ENCODE results near the gene BLVRA.
"Not testable (repeated sequence)": the region's sequence is repeated elsewhere in the genome, so short reads cannot be mapped to it uniquely, and the experiment has no call there.

BLVRA gene

DNA sequence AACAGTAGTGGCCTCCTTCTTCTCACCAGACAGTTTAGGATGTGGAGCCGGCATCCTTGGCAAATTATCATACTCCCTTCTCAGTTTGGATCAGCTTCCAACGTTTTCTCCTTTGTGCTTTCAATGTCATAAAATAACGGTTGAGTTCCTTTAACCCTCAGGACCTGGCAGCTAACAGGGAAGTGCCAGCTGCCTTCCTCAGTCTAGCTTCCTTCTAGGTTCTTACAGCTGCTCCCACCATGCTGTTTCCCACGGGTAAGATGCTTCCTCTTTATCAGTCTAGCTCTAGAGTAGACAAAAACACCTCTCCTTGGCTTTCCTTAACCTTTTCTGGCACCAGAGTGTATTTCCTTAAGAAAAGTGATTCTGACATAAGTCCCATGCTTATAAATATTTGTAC lies 33.2 kb downstream of the BLVRA start:
- no peak for DNase-seq (ENCODE audit: low read depth)
- TF ChIP-seq, protein P1, sequence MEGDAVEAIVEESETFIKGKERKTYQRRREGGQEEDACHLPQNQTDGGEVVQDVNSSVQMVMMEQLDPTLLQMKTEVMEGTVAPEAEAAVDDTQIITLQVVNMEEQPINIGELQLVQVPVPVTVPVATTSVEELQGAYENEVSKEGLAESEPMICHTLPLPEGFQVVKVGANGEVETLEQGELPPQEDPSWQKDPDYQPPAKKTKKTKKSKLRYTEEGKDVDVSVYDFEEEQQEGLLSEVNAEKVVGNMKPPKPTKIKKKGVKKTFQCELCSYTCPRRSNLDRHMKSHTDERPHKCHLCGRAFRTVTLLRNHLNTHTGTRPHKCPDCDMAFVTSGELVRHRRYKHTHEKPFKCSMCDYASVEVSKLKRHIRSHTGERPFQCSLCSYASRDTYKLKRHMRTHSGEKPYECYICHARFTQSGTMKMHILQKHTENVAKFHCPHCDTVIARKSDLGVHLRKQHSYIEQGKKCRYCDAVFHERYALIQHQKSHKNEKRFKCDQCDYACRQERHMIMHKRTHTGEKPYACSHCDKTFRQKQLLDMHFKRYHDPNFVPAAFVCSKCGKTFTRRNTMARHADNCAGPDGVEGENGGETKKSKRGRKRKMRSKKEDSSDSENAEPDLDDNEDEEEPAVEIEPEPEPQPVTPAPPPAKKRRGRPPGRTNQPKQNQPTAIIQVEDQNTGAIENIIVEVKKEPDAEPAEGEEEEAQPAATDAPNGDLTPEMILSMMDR (IDR thresholded peaks at IDR 0.05; ENCODE audit: low read depth, low read length, missing control alignments), result no peak
- H3K4me3 ChIP-seq (ENCODE audit: low read depth, low read length), result no peak overlapping the region

DNA sequence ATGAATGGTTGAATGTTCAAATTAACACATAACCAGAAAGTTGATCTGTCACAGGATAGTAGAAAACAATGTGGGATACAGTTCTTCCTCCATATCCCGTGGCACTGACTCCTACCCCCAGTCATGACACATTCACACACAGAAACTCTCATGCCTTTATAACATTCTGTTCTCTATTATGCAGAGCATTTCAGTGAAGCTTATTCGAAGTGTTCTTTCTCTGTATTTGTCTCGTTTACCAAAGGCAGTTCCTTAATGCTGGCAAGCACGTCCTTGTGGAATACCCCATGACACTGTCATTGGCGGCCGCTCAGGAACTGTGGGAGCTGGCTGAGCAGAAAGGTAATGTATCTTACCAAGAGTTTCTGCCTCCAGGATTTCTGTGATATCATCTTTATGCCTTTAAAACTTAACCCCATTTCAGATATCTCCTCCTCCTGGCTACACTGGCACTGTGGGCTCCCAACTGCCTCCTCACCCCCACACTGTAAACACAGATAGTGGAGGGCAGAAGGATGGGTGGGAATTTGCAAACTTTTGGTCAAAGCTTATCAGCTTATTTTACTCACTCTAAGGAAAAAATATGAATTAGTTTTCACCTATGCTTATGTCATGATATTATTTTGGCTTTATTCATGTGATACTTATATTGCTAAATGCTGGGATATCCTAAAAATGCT lies 34.1 kb downstream of the BLVRA start:
- H3K4me3 ChIP-seq (ENCODE audit: low read depth, low read length), result no peak overlapping the region
- TF ChIP-seq, protein P1 (IDR thresholded peaks at IDR 0.05; ENCODE audit: low read depth, low read length, missing control alignments), result no peak
- DNase-seq (ENCODE audit: low read depth), result no peak

- no peak for DNase-seq (ENCODE audit: low read depth)
- TF ChIP-seq, protein P1 (IDR thresholded peaks at IDR 0.05; ENCODE audit: low read depth, low read length, missing control alignments), result peak; percentile 31
- no peak overlapping the region for H3K4me3 ChIP-seq (ENCODE audit: low read depth, low read length)
These were observed 41.1 kb downstream of the BLVRA start for GRCh38 chr7:43799605-43800004.

- H3K4me3 ChIP-seq (ENCODE audit: low read depth, low read length), result no peak overlapping the region
- TF ChIP-seq, protein P1 (IDR thresholded peaks at IDR 0.05; ENCODE audit: low read depth, low read length, missing control alignments), result no peak
- no peak for DNase-seq (ENCODE audit: low read depth)
These were observed 45.4 kb downstream of the BLVRA start for GRCh38 chr7:43803865-43804264.

GRCh38 chr7:43808410-43808809 lies 49.9 kb downstream of the BLVRA start:
- DNase-seq (ENCODE audit: low read depth), result no peak
- TF ChIP-seq, protein P1 (IDR thresholded peaks at IDR 0.05; ENCODE audit: low read depth, low read length, missing control alignments), result no peak
- no peak overlapping the region for H3K4me3 ChIP-seq (ENCODE audit: low read depth, low read length)

DNA sequence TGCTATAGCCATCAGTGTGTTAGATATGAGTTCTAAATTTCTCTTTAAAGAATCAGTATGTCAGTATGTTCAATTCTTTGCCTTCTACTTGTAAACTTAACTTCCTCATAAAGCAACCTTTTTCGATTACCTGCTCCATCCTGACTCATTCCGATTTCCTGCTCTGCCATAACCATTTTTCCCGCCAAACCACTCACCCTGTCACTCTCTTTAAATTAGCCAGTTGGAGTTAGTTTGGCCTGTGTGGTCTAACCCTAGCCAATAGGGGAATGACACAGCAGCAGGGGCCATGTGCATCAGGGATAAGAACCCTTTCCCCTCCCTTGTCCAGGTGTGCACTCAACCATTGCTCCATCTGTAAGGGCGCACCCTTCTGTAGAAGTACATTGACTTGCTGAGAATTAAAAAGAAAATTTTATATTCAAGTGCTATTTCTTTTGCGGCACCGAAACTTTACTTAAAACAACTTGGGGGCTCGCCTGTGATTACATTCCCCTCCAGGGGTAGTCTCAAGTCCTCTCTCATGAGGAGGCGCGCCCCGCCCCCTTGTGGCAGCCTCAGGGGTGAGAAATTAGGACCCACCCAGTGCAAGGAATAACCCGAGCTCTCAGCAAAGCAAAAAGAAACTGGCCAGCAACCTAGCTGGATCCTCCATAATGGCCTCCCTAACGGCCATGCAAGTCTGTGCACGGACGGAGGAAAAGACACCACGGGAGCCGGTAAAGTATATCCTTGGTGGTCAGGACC lies 51.9 kb downstream of the BLVRA start:
- TF ChIP-seq, protein P1 (IDR thresholded peaks at IDR 0.05; ENCODE audit: low read depth, low read length, missing control alignments), result peak; percentile 45
- not testable (repeated sequence) for DNase-seq (ENCODE audit: low read depth); H3K4me3 ChIP-seq (ENCODE audit: low read depth, low read length)
